Measurements from ENCODE around the gene IPPK.

IPPK gene

DNA sequence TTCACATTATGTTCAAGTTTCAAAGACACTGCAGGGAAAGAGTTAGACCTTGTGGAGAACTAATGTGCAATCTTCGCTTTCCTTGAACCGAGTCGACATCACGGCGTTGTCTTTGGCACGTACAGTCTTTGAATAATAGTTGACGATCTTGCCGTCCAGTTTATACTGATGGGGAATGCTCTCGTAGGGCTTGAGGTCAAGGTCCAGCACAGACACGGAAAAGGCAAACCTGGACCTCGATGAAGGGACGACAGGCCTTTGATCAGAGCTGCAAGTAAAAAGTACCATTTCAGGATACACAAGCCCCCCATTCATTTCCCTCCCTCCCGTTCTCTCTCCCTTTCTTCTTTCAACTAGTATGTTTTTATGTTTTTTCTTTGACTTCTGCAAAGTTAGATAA lies 54.1 kb downstream of the IPPK start:
- no peak for DNase-seq (ENCODE audit: low read depth, low spot score)

DNA sequence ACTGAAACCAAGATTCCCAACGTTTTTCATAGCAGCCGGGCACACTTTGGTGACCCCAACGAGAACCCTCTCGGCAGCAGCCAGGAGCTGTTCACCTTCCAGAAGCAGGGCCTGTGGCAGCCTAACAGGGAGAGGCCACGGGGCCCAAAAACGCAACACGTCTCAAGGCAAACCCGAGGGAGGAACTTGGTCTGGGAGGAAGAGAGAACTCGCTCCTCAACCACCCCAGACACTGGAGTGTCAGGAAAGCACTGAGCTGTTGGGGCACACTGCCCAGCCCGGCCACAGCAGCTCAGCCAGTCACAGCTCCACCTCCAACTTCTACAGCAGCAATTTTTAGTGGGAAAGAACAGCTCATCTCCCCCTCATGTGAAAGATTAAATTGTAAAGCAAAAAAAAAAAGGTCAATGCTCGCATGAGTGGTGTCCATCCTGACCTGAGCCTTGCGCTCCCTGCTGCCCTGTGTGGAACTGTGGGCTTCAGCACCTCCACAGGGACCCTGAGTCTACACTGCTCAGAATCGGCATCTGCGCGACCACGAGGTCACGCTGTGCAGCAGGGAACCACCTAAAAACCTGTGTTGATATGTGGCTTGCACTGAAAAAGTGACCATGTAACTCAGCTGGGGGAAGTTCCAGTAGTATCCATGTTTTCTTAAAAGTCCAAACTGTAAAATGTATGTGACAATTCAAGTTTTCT lies 55.0 kb downstream of the IPPK start:
- no peak for DNase-seq (ENCODE audit: low read depth, low spot score)

DNA sequence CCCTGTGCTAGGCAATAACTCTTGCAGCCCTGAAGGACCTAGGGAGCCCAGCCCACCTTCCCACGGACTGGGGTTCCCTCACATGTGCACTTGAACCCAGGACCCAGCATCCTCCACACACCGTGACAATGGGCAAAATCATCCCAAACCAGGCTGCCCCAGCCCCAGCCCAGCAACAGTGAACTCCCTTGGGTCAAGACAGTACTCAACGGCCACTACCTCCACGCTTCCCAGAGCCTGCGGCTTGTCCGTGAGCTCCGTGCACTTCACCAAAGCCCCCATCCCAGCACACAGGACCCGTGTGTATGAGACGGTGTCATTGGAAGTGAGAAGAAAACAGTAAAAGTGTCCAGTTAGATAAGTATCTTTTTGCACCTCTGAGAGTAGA lies 55.8 kb downstream of the IPPK start:
- DNase-seq (ENCODE audit: low read depth, low spot score) = no peak

DNA sequence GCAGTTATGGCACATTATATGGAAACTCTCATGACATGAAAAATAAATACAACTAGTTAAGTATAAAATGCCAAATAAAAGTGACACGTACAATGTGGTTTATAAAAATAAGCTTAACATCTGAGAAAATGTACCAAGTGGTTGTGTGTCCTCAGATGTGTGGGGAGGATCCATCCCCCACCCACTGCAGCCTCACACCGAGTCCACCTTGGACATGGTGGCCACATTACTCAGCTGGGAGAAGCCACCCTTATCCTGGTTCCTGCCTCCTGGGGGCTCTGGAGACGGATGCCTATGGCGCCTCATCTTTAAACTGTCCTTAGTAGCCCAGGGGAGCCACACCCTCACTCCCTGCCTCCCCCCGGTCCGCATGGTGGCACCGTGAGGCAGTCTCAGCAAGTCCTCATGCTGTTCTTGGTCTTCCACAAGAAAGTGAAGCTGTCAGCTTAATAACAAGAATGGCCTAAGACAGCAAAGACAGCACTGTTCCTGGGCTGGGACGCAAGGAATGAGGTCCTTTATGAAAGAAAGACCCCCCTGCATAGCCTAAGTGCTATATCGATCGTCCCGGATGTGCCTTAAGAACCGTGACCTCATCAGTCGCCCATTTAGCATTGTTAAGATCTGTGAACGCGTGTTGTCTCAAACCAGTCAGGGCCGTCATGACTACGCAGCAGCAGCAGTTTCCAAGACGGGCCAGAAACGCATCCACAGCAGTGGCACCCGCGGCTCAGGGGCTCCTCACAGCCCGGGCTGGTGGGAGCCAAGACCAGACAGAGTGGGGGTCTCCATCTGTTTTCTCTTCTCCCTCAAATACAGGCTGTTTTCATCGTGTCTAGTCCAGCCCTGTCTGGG lies 56.4 kb downstream of the IPPK start:
- DNase-seq (ENCODE audit: low read depth, low spot score) = no peak

DNA sequence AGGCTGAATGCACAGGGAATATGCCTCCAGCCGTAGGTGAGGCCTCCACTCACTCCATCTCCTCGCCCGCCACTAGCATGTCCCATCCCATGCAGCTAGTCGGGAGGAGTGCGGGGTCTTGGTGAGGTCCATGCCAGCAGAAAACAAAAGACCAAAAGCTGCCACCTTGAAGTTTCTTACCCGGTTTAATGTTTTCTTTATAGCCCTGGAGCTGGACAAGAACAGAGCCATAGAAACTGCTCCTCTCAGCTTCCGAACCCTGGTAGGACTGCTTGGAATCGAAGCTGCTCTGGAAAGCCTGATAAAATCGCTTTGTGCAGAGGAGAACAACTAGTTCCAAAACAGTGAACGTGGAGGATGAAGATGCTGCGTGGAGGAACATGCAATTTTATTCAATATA lies 57.1 kb downstream of the IPPK start:
- DNase-seq (ENCODE audit: low read depth, low spot score) = no peak

DNA sequence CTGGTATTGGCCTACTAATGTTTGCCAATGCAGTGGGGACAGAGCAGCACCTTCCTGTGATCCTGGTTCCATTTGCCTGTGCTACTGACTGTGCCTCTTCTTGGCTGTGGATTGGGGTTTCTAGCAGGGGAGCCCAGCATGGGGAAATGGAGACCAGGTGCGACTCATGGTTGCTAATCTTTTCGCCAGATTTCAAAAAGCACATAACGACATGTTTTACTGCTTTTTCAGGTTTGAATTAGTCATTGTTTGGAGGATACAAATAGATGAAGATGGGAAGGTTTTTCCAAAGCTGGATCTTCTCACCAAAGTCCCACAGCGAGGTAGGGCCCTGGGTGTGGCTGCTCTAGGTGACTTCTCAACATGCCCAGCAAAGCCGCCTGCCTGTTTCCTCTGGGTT lies 57.6 kb downstream of the IPPK start:
- no peak for DNase-seq (ENCODE audit: low read depth, low spot score)

DNA sequence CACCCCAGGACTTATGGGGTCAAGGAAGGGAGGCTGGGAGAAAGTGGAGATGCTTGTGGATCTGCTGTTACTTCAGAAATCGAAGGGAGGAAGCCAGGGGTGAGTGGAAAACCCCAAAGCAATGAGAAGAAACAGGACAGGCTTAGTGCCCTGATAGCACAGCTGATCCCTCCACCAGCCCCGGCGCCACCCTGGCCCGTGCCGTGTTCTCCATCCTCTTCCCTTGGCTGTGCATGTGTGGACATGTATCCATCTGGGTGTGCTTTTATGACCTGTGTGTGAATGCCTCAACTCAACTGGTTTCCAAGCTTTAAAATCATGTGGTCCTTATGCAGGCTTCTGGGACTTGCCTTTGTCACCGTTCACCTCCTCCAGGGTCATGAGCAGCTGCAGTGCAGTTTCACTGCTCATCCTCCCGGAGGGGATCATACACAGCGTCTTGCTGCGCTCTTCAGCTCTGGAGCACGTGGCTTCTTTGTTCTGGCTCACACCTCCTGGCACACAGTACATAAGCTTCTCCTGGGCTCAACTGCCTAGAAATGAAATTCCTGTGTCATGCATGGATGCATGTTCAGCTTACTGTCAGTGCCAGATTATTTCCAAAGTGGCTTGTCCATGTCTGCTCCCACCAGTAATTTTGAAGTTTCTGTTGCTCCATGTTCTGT lies 58.2 kb downstream of the IPPK start:
- no peak for DNase-seq (ENCODE audit: low read depth, low spot score)

DNA sequence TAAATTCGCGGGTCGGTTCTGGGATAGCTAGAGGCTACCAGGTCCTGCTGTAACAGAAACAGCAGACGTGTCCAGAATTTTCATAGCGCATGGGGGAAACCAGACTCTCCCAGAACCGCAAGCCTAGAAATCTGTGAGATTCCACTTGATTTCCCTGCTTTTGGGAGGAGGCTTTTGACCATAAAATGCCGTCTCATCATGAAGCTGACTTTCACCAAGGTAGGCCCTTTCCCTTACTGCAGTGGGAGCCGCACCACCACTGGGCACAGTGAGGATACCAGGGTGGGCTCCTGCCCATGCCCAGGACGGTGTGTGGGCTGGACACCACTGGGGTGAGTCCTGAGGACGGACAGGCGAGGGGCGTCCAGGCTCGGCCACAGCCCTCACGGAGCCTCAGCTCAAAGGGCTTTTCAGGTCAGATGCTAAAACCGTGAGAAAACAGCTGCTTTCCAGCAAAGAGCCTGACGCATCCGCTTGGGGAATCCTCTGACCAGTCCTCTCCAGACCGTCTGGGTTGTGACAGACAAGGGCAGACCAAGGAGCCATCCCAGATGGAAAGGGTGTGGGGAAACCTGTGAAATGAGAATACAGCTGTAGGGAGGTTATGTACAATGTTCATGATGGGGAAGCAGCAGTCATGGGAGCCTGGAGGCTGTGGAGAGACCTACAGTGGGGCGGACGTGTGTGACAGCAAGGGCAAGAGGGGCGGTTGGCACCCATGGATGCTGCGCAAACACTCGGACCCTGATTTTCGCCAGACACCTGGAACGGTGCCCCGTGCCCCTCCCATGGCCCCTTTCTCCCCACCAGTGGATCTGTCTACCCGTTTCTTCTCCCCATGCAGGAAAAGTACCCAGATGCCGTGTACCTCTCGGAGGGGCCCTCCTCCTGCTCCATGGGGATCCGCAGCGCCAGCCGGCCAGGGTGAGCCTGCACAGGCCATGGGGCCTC lies 59.2 kb downstream of the IPPK start:
- DNase-seq (ENCODE audit: low read depth, low spot score) = no peak

DNA sequence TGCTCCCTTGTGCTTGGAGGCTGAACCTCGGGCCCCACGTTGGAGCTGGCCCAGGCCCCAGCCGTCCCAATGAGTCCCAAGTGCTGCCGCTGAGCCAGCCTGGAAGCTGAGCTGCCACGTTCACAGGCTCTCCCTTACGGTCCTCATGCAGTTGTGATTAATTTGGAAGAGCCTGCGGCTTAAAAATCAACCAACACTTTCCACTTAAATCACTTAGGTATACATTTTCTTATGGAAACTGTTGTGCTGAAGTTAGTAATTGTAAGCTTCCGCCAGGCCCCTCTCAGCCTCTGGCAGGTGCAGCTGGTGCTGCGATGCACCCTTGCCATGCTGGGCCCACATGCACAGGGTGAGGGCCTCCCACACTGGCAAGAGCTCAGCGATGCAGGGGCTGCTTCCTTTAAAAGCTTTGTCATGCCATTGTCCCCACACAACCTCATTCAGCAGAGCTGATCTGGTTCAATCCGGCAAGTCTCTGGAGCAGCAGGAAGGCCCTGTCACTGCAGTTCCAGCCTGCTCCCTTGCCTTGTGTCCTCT lies 61.0 kb downstream of the IPPK start:
- no peak for DNase-seq (ENCODE audit: low read depth, low spot score)

DNA sequence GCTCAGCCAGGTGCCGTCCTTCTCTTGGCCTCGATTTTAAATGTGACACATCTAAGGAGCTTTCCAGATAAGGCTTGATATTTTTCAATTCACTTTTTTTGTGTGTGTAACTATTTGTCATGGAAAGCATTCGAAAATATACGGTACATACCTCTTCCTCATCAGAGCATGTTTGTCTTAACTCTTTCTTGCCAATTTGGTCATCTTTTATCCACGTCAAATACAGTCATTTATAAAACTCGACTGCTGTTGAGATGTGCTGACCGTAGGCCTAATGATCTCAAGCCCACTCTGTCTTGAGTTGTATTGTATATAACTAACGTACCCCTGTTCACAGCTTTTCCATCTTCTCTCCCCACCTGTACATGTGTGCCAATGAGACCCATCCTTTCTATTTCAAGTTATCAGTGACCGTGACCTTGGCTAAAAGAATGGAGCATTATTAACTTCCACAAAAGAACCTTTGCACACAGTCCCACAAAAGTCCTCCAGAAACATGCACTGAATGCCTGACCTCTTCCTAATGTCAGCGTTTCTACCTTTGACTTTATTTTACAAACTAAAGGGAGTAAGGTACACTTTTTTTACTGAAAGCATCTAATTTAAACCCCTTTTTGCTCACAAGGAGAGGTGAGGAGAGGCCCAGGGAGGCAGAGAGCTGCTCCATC lies 61.6 kb downstream of the IPPK start:
- no peak for DNase-seq (ENCODE audit: low read depth, low spot score)

DNA sequence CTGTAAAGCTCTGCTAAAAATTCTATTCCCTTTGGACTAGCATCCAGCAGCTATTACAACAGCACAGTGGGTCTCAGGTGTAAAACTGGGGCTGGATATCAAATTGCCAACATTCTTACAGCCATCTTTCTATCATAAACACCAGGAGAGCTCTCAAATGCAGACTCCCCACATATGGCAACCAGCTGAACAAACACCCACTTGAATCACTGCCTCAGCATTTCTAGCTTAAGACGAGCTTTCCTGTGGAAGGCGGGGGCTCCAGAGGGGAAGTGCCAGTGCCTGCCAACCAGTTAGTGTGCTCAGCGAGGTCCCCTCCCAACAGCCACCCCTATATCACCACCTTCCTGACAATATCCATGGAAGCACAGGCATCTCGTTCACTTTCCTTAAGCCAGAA lies 62.2 kb downstream of the IPPK start:
- DNase-seq (ENCODE audit: low read depth, low spot score) = no peak

DNA sequence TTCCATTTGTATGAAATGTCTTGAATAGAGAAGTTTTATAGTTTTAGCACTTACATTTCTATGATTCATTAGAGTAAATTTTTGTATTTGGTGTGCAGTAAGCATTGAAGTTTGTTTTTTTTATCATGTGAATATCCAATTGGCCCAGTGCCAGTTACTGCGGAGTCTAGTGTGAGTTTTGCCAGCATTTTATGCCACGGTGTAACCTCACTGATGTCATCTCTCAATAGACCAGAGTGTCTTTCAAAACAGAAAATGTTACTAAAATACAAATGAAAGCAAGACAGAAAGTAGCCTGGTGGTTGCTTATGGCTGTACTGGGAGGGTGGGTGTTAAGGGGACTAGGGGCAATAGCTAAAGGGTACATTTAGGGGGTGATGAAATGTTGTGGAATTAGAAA lies 62.8 kb downstream of the IPPK start:
- no peak for DNase-seq (ENCODE audit: low read depth, low spot score)

DNA sequence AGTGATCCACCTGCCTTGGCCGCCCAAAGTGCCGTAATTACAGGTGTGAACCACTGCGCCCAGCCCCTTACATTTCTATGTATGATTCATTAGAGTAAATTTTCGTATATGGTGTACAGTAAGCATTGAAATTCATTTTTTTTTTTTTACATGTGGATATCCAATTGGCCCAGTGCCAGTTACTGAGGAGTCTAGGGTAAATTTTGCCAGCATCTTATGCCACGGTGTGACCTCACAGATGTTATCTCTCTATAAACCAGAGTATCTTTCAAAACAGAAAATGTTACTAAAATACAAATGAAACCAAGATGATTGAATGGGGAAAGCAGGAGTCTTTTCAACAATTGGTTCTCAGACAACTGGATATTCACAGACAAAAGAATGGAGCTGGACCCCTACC lies 64.7 kb downstream of the IPPK start:
- no peak for DNase-seq (ENCODE audit: low read depth, low spot score)

DNA sequence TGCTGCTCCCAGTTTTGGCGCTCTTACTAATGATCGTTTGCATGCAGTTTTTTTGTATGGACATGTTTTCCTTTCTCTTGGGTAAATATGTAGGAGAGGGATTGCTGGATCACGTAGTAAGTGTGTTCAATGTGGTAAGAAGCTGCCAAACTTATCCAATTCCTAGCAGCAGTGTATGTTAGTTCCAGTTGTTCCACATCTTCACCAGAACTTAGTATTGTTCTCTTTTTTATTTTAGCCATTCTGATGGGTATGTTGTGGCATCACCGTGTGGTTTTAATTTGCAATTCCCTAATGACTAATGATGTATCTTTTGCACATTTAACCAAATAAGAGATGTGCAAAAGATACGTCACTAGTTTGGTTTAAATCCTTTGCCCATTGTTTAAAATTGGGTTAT lies 65.9 kb downstream of the IPPK start:
- DNase-seq (ENCODE audit: low read depth, low spot score) = no peak

DNA sequence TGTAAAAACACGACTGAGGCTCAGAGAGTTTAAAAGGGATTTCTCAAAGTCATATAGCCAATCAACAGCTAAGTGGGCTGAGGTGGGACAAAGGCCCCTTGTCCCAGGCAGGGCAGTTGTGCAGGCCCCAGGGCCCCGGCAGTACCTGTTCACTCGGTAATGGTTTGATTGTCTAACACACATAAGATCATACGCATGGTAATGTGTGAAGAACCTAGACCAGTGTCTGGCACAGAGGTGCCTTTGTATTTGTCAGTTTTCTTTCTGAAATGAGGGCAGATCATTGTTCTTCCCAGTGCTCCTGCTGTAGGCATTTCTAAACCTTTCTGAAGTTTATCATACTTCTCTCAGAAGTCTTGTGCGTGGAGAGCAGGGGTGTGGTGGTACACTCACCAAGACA lies 66.8 kb downstream of the IPPK start:
- no peak for DNase-seq (ENCODE audit: low read depth, low spot score)

DNA sequence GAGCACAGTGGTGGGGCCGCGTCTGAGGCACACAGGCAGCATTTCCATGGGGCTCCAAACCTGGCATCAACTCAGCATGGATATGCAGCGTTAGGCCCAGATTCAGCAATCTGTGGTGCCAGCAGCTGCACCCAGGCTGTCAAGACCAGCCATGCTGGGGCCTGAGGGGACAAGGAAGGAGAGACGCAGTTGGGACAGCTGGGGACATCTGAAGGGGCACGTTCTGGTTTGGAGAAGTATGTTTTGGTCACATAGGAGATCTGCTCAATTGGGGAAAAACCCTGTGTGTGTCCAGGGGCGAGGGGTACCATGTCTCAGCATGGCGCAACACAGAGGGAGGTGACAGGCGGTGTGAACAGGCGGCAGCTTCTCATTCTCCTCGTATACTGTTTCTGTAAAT lies 67.5 kb downstream of the IPPK start:
- no peak for DNase-seq (ENCODE audit: low read depth, low spot score)

DNA sequence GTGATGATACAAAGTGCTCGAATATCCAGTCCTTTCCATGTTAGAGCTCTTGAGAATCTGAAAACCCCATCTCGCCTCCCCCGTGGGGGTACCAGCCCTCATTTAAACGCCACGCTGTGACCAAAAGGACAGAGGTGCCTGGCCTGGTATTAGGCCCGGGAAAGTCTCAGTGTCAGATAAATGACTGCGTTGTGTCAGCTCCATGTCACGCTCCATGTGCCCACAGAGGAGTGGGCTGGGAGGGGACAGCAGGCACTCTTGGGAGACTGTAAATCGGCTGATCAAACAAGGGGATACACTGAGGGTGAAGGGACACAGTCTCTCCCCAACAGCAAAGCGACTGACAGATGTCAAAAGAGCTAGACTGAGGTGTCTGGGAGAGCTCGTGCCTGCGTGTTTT lies 68.5 kb downstream of the IPPK start:
- DNase-seq (ENCODE audit: low read depth, low spot score) = no peak

DNA sequence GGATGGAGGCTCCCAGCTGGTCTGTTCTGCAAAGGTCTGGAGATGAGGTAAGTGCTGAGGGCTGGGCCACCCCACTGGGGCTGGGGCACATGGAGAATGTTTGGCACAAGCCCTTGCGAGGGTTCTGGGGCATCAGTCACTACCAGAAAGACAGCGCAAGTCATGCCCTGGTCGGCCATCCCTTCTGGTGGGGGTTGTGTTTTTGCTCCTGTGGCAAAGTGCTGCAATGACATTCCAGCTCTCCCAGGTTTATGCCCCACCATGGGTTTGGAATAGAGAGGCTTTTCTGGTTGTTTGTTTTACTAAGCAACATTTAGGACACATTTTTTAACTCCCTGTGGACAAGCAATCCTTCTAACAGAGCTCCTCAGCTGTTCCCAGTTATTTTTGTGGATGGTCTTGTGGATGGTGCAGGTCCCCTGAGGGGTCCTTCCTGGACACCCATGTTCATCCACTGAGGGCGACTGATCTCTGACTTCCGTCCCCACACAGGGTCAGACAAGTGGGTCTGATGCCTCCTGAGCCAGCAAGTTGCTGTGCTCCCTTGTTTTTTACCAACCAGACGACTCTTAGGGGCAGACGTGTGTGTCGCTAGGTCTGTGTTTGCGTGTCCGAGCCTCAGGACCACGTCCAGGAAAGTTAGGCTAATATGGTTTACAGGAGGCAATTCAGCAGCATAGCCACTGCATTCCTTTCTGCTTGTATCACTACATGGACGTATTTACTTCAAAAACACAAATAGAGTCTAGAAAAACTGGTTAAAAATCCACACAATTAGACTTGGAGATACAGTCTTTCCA lies 69.3 kb downstream of the IPPK start:
- DNase-seq (ENCODE audit: low read depth, low spot score) = no peak

DNA sequence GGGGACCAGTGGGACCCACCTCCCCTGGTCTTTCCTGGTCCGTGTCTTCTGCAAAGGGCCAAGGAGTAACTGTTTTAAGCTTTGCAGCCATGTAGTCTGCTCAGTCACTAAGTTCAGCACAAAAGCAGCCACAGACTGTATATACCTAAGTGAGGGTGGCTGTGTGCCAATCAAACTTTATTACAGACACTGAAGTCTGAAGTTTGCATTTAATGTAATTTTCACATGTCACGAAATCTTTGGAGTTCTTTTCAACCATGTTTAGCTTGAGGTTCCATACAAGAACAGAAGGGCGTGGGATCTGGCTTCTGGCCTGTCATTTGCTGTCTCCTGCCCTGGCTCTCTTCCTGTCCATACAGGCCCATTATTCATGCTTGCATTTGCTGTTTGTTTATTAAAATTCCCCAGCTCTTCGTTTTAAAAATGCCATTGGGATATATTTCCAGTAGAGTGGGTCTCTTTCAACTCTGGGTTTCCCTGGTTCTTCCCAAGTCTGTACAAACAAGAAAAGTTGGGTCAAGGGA lies 69.9 kb downstream of the IPPK start:
- DNase-seq (ENCODE audit: low read depth, low spot score) = no peak

DNA sequence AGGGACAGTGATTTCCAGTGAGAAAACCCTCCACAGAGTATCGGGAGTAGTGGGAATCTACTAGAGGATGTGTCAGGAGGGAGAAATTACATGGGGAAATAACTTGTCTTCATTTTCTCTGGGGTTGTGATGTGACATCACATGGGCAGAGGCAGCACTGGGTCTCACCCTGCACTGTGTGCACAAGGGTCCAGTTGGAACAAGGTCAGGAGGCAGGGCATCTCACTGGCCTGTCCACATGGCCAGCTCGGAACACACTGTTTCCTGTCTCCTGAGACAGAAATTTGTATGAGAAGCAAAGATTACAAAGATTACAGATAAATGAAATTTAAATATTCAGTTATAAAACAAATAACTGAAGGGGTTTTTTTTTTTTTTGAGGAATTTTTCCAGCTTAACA lies 71.5 kb downstream of the IPPK start:
- DNase-seq (ENCODE audit: low read depth, low spot score) = no peak

Measured in activated naive CD8-positive, alpha-beta T cell treated with anti-CD3 and anti-CD28 coated beads, Interleukin-2, amount 50 U/mL, for 16 hours (primary cell).